AG20443 (cell line): ENCODE measurements around the gene PCLO.
"Not testable (repeated sequence)": the region's sequence is repeated elsewhere in the genome, so short reads cannot be mapped to it uniquely, and the experiment has no call there.

Experiments used
- DNase-seq: peaks from one replicate; pipeline ENCODE4 v3.0.0; 2012; ENCODE audit warnings: low spot score, mixed read lengths

PCLO gene

DNA sequence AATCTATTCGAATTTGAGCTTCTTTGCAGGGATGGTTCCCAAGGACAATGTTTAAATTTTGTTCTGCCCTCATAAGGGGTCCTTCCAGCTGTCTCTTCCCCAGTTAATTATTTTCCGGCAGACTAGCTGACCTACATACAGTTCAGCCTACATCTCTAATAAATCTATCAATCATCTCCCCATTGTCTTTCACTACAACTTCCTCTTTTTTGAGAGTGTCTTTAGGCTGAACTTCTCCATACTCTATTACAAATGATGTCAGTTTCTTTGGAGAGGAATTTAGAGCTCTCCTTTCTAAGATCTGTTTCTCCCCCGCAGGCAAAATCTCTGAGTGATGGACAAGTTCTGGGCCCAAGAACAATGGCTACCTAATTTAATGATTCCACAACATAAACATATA, 122.2 kb downstream of the PCLO start:
- no peak for DNase-seq

- no peak for DNase-seq
These were observed 123.9 kb downstream of the PCLO start for GRCh38 chr7:83038787-83039186.

DNA sequence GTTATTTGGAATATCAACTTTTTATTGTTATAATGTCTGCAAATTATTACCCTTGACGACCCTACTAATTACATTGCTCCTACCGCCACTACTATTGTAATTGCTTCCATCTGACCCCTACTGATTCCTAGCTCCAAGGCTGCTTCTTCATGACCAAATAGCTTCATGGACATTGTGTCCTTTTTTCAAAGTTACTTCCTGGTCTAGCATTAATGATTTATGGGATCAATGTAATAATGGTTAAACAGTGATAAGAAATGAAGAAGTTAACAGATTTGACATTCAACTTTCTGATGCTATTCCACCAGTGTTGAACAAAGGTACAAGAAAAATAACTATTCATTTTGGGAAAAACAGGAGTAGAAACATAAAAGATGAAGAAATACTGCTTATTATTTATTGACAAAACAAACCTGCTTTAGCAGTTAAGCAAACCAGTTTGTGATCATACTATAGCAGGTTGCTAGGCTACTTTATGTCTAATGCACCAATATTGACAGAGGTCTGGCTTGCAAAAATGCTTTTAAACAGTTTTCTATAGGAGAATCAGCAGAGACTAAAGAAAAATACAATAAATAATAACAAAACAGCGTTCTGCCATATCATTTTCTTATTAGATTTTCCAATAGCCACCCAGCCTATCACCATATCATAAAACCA, 125.8 kb downstream of the PCLO start:
- no peak for DNase-seq

DNA sequence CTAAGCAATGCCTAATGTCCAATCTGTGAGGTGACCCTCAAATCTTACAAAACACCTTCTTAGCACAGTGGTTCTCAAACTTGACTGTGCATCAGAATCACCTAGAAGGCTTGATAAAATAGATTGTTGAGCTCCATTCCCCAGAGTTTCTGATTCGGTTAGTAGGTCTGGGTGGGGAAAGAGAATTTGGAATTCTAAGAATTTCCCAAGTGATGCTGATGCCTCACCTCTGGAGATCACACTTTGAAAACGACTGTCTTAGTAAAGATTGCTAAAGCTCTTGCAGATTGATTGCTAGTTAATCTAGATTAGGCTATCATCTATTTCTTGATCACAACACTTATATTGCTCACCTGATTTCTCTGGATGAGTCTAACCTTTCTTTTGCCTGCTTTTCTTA, 126.6 kb downstream of the PCLO start:
- no peak for DNase-seq

DNA sequence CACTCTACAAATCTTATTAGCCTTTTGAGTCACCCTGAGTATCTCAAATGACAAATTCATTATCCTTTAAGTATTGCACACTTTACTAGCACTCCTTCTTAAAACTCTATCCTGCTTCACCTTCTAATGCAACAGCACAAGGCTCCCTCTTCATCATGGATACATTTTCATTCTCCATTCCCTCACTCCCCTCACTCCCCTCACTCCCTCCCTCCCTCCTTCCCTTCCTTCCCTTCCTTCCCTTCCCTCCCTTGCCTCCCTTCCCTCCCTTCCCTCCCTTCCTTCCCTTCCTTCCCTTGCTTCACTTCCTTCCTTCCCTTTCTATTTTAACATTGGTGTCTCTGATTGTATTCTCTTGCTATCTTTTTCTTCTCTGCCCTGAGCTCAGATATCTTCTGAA, 130.5 kb downstream of the PCLO start:
- no peak for DNase-seq

- not testable (repeated sequence) for DNase-seq
These were observed 138.6 kb downstream of the PCLO start for GRCh38 chr7:83023817-83024665.

- no peak for DNase-seq
These were observed 141.7 kb downstream of the PCLO start for GRCh38 chr7:83021032-83021431.

GRCh38 chr7:83020161-83020560, 142.5 kb downstream of the PCLO start:
- no peak for DNase-seq

GRCh38 chr7:83015916-83016315, 146.8 kb downstream of the PCLO start:
- DNase-seq: no peak

GRCh38 chr7:83014546-83014945, 148.1 kb downstream of the PCLO start:
- no peak for DNase-seq

GRCh38 chr7:83011954-83012353, 150.7 kb downstream of the PCLO start:
- no peak for DNase-seq

DNA sequence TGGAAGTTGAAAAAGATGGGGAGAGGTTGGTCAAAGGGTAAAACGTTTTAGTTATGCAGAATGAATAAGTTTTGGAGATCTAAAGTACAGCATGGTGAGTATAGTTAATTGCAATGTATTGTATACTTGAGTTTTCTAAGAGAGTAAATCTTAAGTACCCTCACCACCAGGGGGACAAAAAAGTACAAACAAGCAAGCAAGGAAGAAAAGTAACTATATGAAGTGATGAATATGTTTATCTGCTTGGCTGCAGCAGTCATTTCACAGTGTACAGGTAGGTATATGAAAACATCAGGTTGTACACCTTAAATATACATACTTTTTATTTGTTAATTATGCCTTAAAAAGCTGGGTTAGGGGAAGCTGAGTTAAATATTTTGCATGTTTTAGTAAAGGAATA, 157.3 kb downstream of the PCLO start:
- no peak for DNase-seq

DNA sequence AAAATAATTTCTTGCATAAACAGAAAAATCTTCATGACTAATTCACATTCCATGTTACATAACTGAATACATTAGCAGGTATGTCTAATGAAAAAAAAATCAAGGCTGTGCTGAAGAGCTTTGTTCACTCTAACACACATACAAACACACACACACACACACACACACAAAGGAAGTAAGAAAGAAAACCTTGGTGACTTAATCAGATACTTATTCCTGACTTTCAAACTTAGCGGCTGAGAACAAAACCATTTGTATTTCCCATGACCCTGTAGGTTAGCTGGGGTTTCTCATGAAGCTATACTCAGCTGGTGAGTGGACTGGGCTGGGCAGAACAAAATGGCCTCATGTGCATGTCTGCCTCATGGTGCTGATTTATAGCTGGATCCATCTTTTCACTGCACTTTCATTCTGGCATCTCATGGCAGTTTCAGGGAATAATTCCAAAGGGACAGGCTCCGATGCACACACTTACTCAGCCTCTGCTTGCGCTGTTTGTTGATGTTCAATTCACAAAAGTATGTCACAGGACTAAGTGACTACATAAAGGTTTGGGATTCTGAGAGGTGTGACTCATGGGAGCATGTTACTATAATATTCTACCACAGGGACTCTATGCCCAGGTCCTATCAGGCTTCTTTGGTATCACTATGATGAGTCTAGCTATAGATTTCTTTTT, 161.2 kb downstream of the PCLO start:
- no peak for DNase-seq

GRCh38 chr7:82998436-82998835, 164.2 kb downstream of the PCLO start:
- no peak for DNase-seq

GRCh38 chr7:82985144-82985802, 177.4 kb downstream of the PCLO start:
- no peak for DNase-seq

- DNase-seq: no peak
These were observed 182.4 kb downstream of the PCLO start for GRCh38 chr7:82980130-82980788.

DNA sequence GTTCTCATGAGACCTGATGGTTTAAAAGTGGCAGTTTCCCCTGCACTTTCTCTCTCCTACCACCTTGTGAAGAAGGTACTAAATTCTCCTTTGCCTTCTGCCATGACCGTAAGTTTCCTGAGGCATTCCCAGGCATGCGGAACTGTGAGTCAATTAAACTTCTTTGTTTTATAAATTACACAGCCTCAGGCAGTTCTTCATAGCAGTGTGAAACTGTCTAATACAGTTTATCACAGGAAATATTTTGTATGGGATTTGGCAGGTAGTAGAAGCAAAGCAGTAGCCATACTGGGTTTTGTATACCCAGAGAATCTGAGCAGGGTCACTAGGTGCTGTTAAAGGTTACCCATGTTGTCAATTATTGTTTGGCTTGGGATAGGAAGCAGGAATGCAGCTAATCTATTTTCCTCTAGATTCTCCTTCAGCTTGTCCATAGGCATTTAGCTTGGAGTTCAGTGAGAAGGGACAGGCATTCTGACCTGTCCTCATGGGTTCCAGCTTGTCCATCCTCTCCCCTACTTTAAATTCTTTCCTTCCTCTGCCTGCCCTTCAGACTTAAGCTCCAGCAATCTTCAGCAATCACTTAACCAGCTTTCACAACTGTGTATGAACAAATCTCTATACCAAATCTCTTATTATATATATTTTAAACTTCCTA, 186.7 kb downstream of the PCLO start:
- no peak for DNase-seq

DNA sequence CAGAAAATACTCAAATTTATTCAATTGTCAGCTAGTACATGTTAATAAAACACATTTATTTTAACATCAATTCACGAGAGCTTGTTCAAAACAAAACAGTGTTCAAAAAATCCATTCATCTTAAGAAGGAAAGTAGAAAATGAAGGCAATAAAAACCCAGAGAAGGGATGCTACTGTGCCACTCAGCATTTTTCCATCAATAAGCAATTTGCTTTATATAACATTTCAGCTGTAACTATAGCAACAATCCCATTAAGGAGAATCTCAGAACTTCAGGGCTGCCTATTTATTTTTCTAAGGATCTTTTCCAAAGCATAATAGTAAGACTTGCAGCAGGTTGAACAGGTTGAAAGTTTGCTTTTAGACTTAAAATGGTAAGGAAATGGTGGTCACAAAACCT, 190.5 kb downstream of the PCLO start:
- DNase-seq: no peak

DNA sequence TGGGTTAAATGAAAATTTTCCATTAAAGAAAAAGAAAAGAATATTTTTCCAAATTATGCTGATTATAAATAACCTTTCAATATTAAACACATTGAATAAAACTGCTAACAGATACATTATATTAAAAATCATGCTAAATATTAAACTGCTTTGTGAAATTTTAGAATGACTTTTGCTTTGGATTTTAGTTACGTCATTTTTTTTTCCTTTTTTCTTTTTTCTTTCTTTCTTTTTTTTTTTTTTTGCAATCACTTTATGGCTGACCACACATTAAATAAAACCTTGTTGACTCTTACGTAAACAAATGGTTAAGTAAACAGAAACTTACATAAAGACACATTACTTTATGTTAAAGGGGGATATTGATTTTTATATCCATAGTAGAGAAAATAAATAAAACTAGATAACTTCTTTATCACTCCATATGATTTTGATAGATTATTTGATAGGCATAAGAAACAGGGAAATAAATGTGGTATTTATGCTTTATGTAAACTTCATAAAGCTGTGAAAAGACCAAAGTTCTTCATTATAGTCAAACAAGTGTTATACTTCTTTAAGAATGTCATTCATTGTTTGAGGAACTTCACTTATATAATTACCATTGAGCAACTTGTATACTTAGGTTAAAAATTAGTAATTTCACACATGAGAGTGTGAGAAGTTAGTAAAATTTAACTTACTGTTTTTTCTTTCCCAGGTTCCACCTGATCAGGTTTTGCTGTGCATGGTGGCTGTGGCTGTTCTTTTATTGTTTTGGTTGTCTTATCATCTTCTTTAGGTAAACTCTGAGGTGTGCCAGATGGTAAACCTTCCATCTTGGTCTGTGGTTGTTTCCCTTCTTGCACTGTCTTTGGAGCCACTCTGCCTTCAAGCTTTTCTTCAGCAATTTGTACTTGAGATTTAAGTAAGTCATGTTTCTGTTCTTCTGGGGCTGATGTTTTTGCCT, 197.3 kb downstream of the PCLO start:
- no peak for DNase-seq

DNA sequence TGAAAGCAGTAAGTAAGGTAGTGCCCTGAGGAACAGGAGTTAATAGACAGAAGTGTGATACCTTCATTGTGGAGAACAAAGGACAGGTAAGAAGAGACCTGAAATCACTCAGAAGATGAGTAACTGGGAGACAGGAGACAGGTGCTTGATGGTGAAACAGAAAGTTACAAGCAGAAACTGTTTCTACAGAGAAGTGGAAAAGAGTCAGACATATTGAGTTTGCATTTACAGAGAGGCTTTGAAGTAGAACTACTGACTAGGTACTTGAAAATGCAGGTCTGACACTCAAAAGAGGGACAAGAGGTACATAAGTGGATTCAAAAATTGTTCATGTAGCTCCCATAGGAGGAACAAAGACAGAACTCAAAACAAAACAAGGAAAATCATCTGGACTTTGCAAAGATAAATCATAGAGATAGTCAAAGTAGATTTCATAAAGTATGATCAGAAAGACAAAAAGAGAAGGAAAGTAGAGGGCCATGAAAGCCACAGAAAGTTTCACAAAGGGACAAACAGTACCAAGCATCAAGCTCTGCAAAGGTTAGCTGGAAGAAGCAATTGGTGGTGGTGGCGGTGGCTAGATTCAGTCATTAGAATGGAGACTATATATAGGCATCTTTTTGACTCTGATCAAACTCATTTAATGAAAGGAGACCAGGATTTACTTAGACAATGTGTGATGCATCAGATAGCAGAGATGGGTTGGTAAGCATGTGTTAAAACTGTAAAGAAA, 198.4 kb downstream of the PCLO start:
- no peak for DNase-seq
